ENCODE results near the gene REC114. TPM values are rescaled to one million over a fixed set of nuclear protein-coding genes. Genes with fewer than 3 reads are reported as not detected.
A peak's percentile ranks its signal among the peaks of the same experiment; 100 is the strongest.

The REC114 gene, protein sequence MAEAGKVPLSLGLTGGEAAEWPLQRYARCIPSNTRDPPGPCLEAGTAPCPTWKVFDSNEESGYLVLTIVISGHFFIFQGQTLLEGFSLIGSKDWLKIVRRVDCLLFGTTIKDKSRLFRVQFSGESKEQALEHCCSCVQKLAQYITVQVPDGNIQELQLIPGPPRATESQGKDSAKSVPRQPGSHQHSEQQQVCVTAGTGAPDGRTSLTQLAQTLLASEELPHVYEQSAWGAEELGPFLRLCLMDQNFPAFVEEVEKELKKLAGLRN
- total RNA-seq (2021; ENCODE audit: unreplicated experiment) (not detected), Bru-seq, nascent RNA (percentile 1 among the genes with signal in this experiment), BruChase-seq, experiment 1, labeled RNA remaining after a 6-hour chase (percentile 1 among the genes with signal in this experiment), BruChase-seq, experiment 2, labeled RNA remaining after a 2-hour chase (percentile 2 among the genes with signal in this experiment)
- polyA plus RNA-seq (2012) = not detected in 2 replicates
- long read RNA-seq, partial matches to known transcripts = 0 of 1 reads
- long read RNA-seq, other reads (novel, unspliced or antisense) = 1 of 1 reads

GRCh38 chr15:73442968-73443367, at the start of gene REC114:
REC114 (plus strand) TSS chr15:73443164; CDS start chr15:73443186, 22 bp downstream.
- ATAC-seq (no peak), DNase-seq (ENCODE audit: low read depth, low spot score) (no peak)
- Histone ChIP-seq H3K27me3 (ENCODE audit: insufficient read depth, low read length) (peaks cover 5% of the 10 kb centered on the region; the same call in 1 of the 2 replicates), H3K36me3 (ENCODE audit: control insufficient read depth in 1 of 2, insufficient read depth in 2 of 2, low read length in 2 of 2) (no peaks in the 10 kb centered on the region), H3K4me3 (replicated peaks in 1 of 2; ENCODE audit: low read depth in 1 of 2, low read length in 2 of 2) (no peak within 1 kb of the TSS), H3K9ac (ENCODE audit: low read length) (no peak within 1 kb of the TSS), H3K27ac (ENCODE audit: low read depth, low read length) (no peak within 1 kb of the TSS), H3K79me2 (ENCODE audit: insufficient read depth, low read length) (no peaks in the 10 kb centered on the region), H3K4me1 (ENCODE audit: control insufficient read depth in 1 of 2, insufficient read depth in 2 of 2, low read length in 2 of 2) (0 out of 4 replicates have a peak, but pooled peaks cover 0 to under 1% of the 10 kb centered on the region in 2 experiments), H4K20me1 (ENCODE audit: insufficient read depth) (no peaks in the 10 kb centered on the region), H2AFZ (ENCODE audit: low read depth, low read length, poor library complexity, severe bottlenecking) (no peak within 1 kb of the TSS), H3K9me3 (ENCODE audit: control insufficient read depth in 1 of 2, insufficient read depth in 1 of 2, low read depth in 1 of 2, low read length in 2 of 2) (no peaks in the 10 kb centered on the region), H3K9me2 (ENCODE audit: insufficient read depth) (no peaks in the 10 kb centered on the region), H3K4me2 (ENCODE audit: low read length) (no peak within 1 kb of the TSS)
- POLR2A ChIA-PET = no interaction called here
- intact Hi-C loops (cut with micrococcal nuclease) = no loop called here
- RAD21 ChIA-PET (ENCODE audit: low non-redundant PET in 1 of 2, low total read pairs in 2 of 2, uncharacterized antibody in 2 of 2, unreplicated experiment in 2 of 2) = no interaction called here
- CTCF ChIA-PET = no interaction called here
- no peak for TF ChIP-seq SP1 (IDR thresholded peaks at IDR 0.05; ENCODE audit: low read depth)
- TF ChIP-seq FOSL1 (IDR thresholded peaks at IDR 0.05; ENCODE audit: low read depth) = no peak
- no peak for TF ChIP-seq CEBPB (IDR thresholded peaks at IDR 0.05; ENCODE audit: low read depth)
- TF ChIP-seq TCF7L2 (IDR thresholded peaks at IDR 0.05; ENCODE audit: borderline replicate concordance, extremely low read depth, insufficient read depth, insufficient read length) = no peak
- no peak for TF ChIP-seq RAD21 (IDR thresholded peaks at IDR 0.05; ENCODE audit: low read depth)
- TF ChIP-seq ZNF274 (IDR thresholded peaks at IDR 0.05; ENCODE audit: low read depth, low read length) = no peak
- TF ChIP-seq EGR1 (IDR thresholded peaks at IDR 0.05; ENCODE audit: low read depth) = no peak
- no peak for TF ChIP-seq POLR2A (IDR thresholded peaks at IDR 0.05; ENCODE audit: borderline replicate concordance, extremely low read depth, insufficient read depth, insufficient read length)
- no peak for TF ChIP-seq ELF1 (IDR thresholded peaks at IDR 0.05; ENCODE audit: borderline replicate concordance, low read depth)
- no peak for TF ChIP-seq SRF (IDR thresholded peaks at IDR 0.05; ENCODE audit: low read depth)
- no peak for TF ChIP-seq EZH2phosphoT487 (IDR thresholded peaks at IDR 0.05; ENCODE audit: borderline replicate concordance)
- no peak for TF ChIP-seq ZBTB33 (IDR thresholded peaks at IDR 0.05; ENCODE audit: extremely low read depth, insufficient replicate concordance, low read length)
- no peak for TF ChIP-seq ZFX (IDR thresholded peaks at IDR 0.05)
- TF ChIP-seq, protein P1, sequence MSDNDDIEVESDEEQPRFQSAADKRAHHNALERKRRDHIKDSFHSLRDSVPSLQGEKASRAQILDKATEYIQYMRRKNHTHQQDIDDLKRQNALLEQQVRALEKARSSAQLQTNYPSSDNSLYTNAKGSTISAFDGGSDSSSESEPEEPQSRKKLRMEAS (IDR thresholded peaks at IDR 0.05) = no peak
- TF ChIP-seq, protein P2, sequence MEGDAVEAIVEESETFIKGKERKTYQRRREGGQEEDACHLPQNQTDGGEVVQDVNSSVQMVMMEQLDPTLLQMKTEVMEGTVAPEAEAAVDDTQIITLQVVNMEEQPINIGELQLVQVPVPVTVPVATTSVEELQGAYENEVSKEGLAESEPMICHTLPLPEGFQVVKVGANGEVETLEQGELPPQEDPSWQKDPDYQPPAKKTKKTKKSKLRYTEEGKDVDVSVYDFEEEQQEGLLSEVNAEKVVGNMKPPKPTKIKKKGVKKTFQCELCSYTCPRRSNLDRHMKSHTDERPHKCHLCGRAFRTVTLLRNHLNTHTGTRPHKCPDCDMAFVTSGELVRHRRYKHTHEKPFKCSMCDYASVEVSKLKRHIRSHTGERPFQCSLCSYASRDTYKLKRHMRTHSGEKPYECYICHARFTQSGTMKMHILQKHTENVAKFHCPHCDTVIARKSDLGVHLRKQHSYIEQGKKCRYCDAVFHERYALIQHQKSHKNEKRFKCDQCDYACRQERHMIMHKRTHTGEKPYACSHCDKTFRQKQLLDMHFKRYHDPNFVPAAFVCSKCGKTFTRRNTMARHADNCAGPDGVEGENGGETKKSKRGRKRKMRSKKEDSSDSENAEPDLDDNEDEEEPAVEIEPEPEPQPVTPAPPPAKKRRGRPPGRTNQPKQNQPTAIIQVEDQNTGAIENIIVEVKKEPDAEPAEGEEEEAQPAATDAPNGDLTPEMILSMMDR (IDR thresholded peaks at IDR 0.05 in 2 of 3, conservative IDR thresholded peaks at IDR 0.05 in 1 of 3; ENCODE audit: borderline replicate concordance in 1 of 3, insufficient read depth in 1 of 3, low read depth in 2 of 3, low read length in 2 of 3) = no peak
- no peak for TF ChIP-seq JUND (IDR thresholded peaks at IDR 0.05)
- TF ChIP-seq SIN3A (IDR thresholded peaks at IDR 0.05; ENCODE audit: low read depth) = no peak
- BruUV-seq (replicated peaks) = no TSS peak
